WTC11 (cell line): ENCODE data around the gene SETD2. TPM values are rescaled to one million over a fixed set of nuclear protein-coding genes. Genes with fewer than 3 reads are reported as not detected.
A peak's percentile ranks its signal among the peaks of the same experiment; 100 is the strongest.

Source experiments
- ATAC-seq: fragments of 200-7000 bp; cut with Tn5 transposase; 2 replicates; pipeline ENCODE4 v1.10.0; 2021; ENCODE audit warnings: mild to moderate bottlenecking, moderate library complexity
- CTCF ChIA-PET: fragments of 300-600 bp; sonication (Branson Sonifier 250); formaldehyde crosslinking; loops from one replicate; lab custom pipeline; 2021; ENCODE audit warnings: antibody characterized with exemption; lab: Charles Lee
- POLR2A ChIA-PET: fragments of 350-600 bp; sonication (Branson Sonifier 250); formaldehyde crosslinking; loops from one replicate; lab custom pipeline; 2021; ENCODE audit warnings: antibody characterized with exemption; lab: Charles Lee
- DNase-seq: peaks from one replicate; pipeline ENCODE4 v3.0.0; 2021; ENCODE audit warnings: low spot score
- H3K27ac Mint-ChIP-seq: 2 replicates; pipeline ENCODE4 v1.8.0; 2021; ENCODE audit warnings: mixed read lengths
- H3K27me3 Mint-ChIP-seq: 2 replicates; pipeline ENCODE4 v1.8.0; 2021; ENCODE audit warnings: low read depth, mild to moderate bottlenecking, moderate library complexity, mixed read lengths
- H3K36me3 Mint-ChIP-seq: 2 replicates; pipeline ENCODE4 v1.8.0; 2021; ENCODE audit warnings: mixed read lengths
- H3K4me1 Mint-ChIP-seq: 2 replicates; pipeline ENCODE4 v1.8.0; 2022; ENCODE audit warnings: mixed read lengths
- H3K4me3 Mint-ChIP-seq: 2 replicates; pipeline ENCODE4 v1.8.0; 2021; ENCODE audit warnings: mild to moderate bottlenecking, moderate library complexity, mixed read lengths
- H3K9me3 Mint-ChIP-seq: 2 replicates; pipeline ENCODE4 v1.8.0; 2021; ENCODE audit warnings: mixed read lengths
- ATF1 ChIP-seq: sonication (generic); formaldehyde crosslinking; IDR thresholded peaks from 2 replicates; pipeline ENCODE4 v1.8.1; 2023; ENCODE audit warnings: mild to moderate bottlenecking, moderate library complexity, missing genetic modification reagents
- ESRRA ChIP-seq: sonication (generic); formaldehyde crosslinking; IDR thresholded peaks from 2 replicates; pipeline ENCODE4 v1.8.1; 2022; ENCODE audit warnings: mild to moderate bottlenecking, missing genetic modification reagents, borderline replicate concordance
- ETV6 ChIP-seq: sonication (generic); formaldehyde crosslinking; IDR thresholded peaks from 2 replicates; pipeline ENCODE4 v1.8.1; 2022; ENCODE audit warnings: mild to moderate bottlenecking, missing genetic modification reagents
- FOXJ3 ChIP-seq: sonication (generic); formaldehyde crosslinking; IDR thresholded peaks from 2 replicates; pipeline ENCODE4 v1.9.0; 2021; ENCODE audit warnings: missing genetic modification reagents, mild to moderate bottlenecking, borderline replicate concordance
- FOXK1 ChIP-seq: sonication (generic); formaldehyde crosslinking; IDR thresholded peaks from 2 replicates; pipeline ENCODE4 v1.8.0; 2022; ENCODE audit warnings: mild to moderate bottlenecking, moderate library complexity, missing genetic modification reagents
- GTF2I ChIP-seq: fragments of 250-450 bp; sonication (Bioruptor Pico); conservative IDR thresholded peaks from 2 replicates; pipeline ENCODE4 v1.4.0; 2021; ENCODE audit warnings: mild to moderate bottlenecking
- HMGA2 ChIP-seq: fragments of 250-450 bp; sonication (Bioruptor Pico); IDR thresholded peaks from 2 replicates; pipeline ENCODE4 v1.4.0; 2021; ENCODE audit warnings: mild to moderate bottlenecking, moderate library complexity
- JAZF1 ChIP-seq: fragments of 250-450 bp; sonication (Bioruptor Pico); IDR thresholded peaks from 2 replicates; pipeline ENCODE4 v1.9.0; 2021; ENCODE audit warnings: moderate library complexity, mild to moderate bottlenecking, inconsistent platforms
- NR2C2 ChIP-seq: sonication (generic); formaldehyde crosslinking; IDR thresholded peaks from 2 replicates; pipeline ENCODE4 v1.8.0; 2022; ENCODE audit warnings: mild to moderate bottlenecking, missing genetic modification reagents
- RORB ChIP-seq: fragments of 250-450 bp; sonication (Bioruptor Pico); IDR thresholded peaks from 2 replicates; pipeline ENCODE4 v1.9.0; 2021; ENCODE audit warnings: mild to moderate bottlenecking
- TEAD4 ChIP-seq: sonication (generic); formaldehyde crosslinking; IDR thresholded peaks from 2 replicates; pipeline ENCODE4 v1.8.0; 2022; ENCODE audit warnings: mild to moderate bottlenecking, missing genetic modification reagents
- ZNF121 ChIP-seq: sonication (generic); formaldehyde crosslinking; IDR thresholded peaks from 2 replicates; pipeline ENCODE4 v1.8.0; 2023; ENCODE audit warnings: missing genetic modification reagents
- total RNA-seq: library from RNA; stranded (reverse); gene quantifications from 3 replicates; pipeline ENCODE4 v1.2.3, GENCODE V29; 2021
- TF ChIP-seq, protein P1 (sequence below): sonication (generic); formaldehyde crosslinking; conservative IDR thresholded peaks from 2 replicates; pipeline ENCODE4 v1.8.1; 2022; ENCODE audit warnings: mild to moderate bottlenecking, missing genetic modification reagents
- TF ChIP-seq, protein P2 (sequence below): fragments of 250-450 bp; sonication (Bioruptor Pico); IDR thresholded peaks from 2 replicates; pipeline ENCODE4 v1.9.0; 2021; ENCODE audit warnings: moderate library complexity, mild to moderate bottlenecking, inconsistent platforms, borderline replicate concordance
- TF ChIP-seq, protein P3 (sequence below): sonication (generic); formaldehyde crosslinking; IDR thresholded peaks from 2 replicates; pipeline ENCODE4 v1.8.0; 2023; ENCODE audit warnings: missing genetic modification reagents
- TF ChIP-seq, protein P4 (sequence below): sonication (generic); formaldehyde crosslinking; IDR thresholded peaks from 2 replicates; pipeline ENCODE4 v1.8.1; 2023; ENCODE audit warnings: mild to moderate bottlenecking, moderate library complexity, missing genetic modification reagents
- TF ChIP-seq, protein P5 (sequence below): sonication (generic); formaldehyde crosslinking; conservative IDR thresholded peaks from 2 replicates; pipeline ENCODE4 v1.8.1; 2023; ENCODE audit warnings: mild to moderate bottlenecking, low read depth, missing genetic modification reagents, moderate library complexity
- TF ChIP-seq, protein P6 (sequence below): sonication (generic); formaldehyde crosslinking; IDR thresholded peaks from 2 replicates; pipeline ENCODE4 v1.8.1; 2023; ENCODE audit warnings: mild to moderate bottlenecking, missing genetic modification reagents

Gene SETD2
- total RNA-seq, 1 experiment from 2014 or later = 39.8 TPM

DNA sequence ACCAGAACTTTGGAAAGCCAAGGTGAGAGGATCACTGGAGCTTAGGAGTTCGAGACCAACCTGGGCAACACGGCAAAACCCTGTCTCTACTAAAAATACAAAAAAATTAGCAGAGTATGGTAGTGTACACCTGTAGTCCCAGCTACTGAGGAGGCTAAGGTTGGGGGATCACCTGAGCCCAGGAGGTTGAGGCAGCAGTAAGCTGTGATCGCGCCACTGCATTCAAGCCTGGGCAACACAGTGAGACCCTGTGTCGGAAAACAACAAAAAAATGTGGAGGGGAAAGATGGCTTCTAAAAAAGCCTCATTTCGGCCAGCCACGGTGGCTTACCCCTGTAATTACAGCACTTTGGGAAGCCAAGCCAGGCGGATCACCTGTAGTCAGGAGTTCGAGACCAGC, 54.5 kb downstream of the SETD2 start:
- Mint-ChIP-seq H3K9me3 (no peaks in the 10 kb centered on the region), H3K27me3 (no peaks in the 10 kb centered on the region), H3K36me3 (peaks cover 38% of the 10 kb centered on the region), H3K27ac (peak overlapping the region; percentile 57), H3K4me3 (no peak overlapping the region), H3K4me1 (peaks cover 29% of the 10 kb centered on the region)
- CTCF ChIA-PET = interaction anchor here (1.2 to 1.6 kb wide), 3 partner anchors 50 to 262 kb away, joined by 3 to 8 read pairs (median 5); no protein-coding TSS in a partner anchor
- no peak for ATAC-seq
- DNase-seq = no peak
- POLR2A ChIA-PET = interaction anchor here (1.5 kb wide), 1 partner anchor 54 kb away, joined by 6 read pairs; the partner anchor contains the start of gene SETD2
- TF ChIP-seq, protein P1, sequence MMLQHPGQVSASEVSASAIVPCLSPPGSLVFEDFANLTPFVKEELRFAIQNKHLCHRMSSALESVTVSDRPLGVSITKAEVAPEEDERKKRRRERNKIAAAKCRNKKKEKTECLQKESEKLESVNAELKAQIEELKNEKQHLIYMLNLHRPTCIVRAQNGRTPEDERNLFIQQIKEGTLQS (CRISPR knock-in tag) = no peak
- TF ChIP-seq ETV6 = no peak
- TF ChIP-seq, protein P2, sequence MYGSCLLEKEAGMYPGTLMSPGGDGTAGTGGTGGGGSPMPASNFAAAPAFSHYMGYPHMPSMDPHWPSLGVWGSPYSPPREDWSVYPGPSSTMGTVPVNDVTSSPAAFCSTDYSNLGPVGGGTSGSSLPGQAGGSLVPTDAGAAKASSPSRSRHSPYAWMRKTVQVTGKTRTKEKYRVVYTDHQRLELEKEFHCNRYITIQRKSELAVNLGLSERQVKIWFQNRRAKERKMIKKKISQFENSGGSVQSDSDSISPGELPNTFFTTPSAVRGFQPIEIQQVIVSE (CRISPR knock-in tag) = no peak
- TF ChIP-seq FOXJ3 = no peak
- TF ChIP-seq ZNF121 (CRISPR knock-in tag) = peak; percentile 93
- no peak for TF ChIP-seq ATF1 (CRISPR knock-in tag)
- no peak for TF ChIP-seq JAZF1
- TF ChIP-seq FOXK1 (CRISPR knock-in tag) = no peak

DNA sequence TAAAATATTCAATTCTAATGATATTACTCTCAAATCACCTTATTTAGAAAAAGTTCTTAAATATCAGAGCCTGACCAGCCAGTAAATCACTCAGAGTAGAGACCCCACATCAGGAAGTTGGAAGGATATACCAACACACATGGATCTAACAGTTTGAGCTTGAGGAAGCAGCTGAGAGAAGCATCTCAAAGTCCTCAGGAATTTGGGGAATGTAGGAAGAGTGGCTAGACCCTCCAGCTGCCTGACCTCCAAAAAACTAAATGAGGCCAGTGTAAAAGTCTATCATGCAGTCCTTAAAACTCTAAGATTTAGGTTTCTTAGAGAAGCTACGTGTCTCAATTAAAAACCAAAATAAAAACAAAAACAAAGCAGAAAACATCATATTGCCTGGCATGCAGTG, 55.4 kb downstream of the SETD2 start:
- CTCF ChIA-PET = interaction anchor here (0.9 to 1.9 kb wide), 5 partner anchors 12 to 263 kb away, joined by 3 to 9 read pairs (median 8); partner anchors contain the start of gene SETD2
- Mint-ChIP-seq H3K4me1 (peaks cover 20% of the 10 kb centered on the region), H3K4me3 (no peak overlapping the region), H3K9me3 (no peaks in the 10 kb centered on the region), H3K36me3 (peaks cover 30% of the 10 kb centered on the region), H3K27me3 (no peaks in the 10 kb centered on the region), H3K27ac (peak overlapping the region; percentile 90)
- DNase-seq (no peak), ATAC-seq (peak; percentile 96)
- POLR2A ChIA-PET = interaction anchor here (1.0 to 1.5 kb wide), 2 partner anchors 15 to 55 kb away, joined by 5 to 6 read pairs; partner anchors contain the start of gene SETD2
- TF ChIP-seq, protein P3, sequence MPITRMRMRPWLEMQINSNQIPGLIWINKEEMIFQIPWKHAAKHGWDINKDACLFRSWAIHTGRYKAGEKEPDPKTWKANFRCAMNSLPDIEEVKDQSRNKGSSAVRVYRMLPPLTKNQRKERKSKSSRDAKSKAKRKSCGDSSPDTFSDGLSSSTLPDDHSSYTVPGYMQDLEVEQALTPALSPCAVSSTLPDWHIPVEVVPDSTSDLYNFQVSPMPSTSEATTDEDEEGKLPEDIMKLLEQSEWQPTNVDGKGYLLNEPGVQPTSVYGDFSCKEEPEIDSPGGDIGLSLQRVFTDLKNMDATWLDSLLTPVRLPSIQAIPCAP (CRISPR knock-in tag) = no peak
- peak; percentile 23; the same call in 1 of the 2 replicates for TF ChIP-seq TEAD4 (CRISPR knock-in tag)
- TF ChIP-seq, protein P4, sequence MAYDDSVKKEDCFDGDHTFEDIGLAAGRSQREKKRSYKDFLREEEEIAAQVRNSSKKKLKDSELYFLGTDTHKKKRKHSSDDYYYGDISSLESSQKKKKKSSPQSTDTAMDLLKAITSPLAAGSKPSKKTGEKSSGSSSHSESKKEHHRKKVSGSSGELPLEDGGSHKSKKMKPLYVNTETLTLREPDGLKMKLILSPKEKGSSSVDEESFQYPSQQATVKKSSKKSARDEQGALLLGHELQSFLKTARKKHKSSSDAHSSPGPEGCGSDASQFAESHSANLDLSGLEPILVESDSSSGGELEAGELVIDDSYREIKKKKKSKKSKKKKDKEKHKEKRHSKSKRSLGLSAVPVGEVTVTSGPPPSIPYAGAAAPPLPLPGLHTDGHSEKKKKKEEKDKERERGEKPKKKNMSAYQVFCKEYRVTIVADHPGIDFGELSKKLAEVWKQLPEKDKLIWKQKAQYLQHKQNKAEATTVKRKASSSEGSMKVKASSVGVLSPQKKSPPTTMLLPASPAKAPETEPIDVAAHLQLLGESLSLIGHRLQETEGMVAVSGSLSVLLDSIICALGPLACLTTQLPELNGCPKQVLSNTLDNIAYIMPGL (CRISPR knock-in tag) = no peak

DNA sequence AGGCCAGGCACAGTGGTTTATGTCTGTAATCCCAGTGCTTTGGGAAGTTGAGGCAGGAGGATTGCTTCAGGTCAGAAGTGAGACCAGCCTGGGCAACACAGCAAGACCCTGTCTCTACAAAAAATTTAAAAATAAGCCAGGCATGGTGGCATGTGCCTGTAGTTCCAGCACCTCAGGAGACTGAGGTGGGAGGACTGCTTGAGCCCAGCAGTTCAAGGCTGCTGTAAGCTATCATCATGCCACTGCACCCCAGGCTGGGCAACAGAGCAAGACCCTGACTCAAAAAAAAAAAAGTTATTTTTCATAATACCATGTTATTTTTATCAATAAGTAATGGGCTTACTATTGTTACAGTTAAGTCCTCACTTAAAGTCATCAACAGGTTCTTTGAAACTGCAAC, 59.7 kb downstream of the SETD2 start:
- CTCF ChIA-PET = no interaction called here
- Mint-ChIP-seq H3K9me3 (no peaks in the 10 kb centered on the region), H3K27me3 (no peaks in the 10 kb centered on the region)
- DNase-seq (no peak), ATAC-seq (no peak)
- TF ChIP-seq ZNF121 (CRISPR knock-in tag) (peak; percentile 92), RORB (CRISPR knock-in tag) (no peak)
- TF ChIP-seq, all 79 proteins: peak for 1
- H3K27ac Mint-ChIP-seq = no peak overlapping the region
- no peak overlapping the region for H3K4me3 Mint-ChIP-seq
- peaks cover 13% of the 10 kb centered on the region for H3K4me1 Mint-ChIP-seq
- H3K36me3 Mint-ChIP-seq = peaks cover 28% of the 10 kb centered on the region
- POLR2A ChIA-PET = no interaction called here

DNA sequence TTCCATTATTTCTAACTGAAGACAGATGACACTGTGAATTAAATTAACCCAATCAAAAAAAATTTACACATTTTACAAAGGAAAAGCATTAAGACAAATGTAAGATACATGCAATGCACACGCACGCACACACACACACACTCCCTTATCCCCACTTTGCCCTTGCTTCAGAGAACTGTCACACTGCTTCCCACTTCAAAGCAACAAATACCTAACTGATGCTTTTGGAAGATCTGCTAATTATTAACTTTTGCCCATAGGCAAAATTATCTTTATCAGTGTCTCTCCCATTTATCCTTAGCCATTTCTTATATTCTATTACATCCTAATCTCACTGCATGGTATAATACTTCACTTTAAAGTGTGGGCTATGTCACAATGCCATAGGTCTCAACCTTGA, 60.3 kb downstream of the SETD2 start:
- H3K27me3 Mint-ChIP-seq = no peaks in the 10 kb centered on the region
- CTCF ChIA-PET = no interaction called here
- TF ChIP-seq ESRRA (CRISPR knock-in tag) (no peak), NR2C2 (CRISPR knock-in tag) (no peak), HMGA2 (CRISPR knock-in tag) (no peak), GTF2I (CRISPR knock-in tag) (no peak)
- TF ChIP-seq, protein P3 (CRISPR knock-in tag) = no peak
- TF ChIP-seq, protein P5, sequence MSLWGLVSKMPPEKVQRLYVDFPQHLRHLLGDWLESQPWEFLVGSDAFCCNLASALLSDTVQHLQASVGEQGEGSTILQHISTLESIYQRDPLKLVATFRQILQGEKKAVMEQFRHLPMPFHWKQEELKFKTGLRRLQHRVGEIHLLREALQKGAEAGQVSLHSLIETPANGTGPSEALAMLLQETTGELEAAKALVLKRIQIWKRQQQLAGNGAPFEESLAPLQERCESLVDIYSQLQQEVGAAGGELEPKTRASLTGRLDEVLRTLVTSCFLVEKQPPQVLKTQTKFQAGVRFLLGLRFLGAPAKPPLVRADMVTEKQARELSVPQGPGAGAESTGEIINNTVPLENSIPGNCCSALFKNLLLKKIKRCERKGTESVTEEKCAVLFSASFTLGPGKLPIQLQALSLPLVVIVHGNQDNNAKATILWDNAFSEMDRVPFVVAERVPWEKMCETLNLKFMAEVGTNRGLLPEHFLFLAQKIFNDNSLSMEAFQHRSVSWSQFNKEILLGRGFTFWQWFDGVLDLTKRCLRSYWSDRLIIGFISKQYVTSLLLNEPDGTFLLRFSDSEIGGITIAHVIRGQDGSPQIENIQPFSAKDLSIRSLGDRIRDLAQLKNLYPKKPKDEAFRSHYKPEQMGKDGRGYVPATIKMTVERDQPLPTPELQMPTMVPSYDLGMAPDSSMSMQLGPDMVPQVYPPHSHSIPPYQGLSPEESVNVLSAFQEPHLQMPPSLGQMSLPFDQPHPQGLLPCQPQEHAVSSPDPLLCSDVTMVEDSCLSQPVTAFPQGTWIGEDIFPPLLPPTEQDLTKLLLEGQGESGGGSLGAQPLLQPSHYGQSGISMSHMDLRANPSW = no peak
- TF ChIP-seq, protein P1 (CRISPR knock-in tag) = no peak
- TF ChIP-seq, protein P6, sequence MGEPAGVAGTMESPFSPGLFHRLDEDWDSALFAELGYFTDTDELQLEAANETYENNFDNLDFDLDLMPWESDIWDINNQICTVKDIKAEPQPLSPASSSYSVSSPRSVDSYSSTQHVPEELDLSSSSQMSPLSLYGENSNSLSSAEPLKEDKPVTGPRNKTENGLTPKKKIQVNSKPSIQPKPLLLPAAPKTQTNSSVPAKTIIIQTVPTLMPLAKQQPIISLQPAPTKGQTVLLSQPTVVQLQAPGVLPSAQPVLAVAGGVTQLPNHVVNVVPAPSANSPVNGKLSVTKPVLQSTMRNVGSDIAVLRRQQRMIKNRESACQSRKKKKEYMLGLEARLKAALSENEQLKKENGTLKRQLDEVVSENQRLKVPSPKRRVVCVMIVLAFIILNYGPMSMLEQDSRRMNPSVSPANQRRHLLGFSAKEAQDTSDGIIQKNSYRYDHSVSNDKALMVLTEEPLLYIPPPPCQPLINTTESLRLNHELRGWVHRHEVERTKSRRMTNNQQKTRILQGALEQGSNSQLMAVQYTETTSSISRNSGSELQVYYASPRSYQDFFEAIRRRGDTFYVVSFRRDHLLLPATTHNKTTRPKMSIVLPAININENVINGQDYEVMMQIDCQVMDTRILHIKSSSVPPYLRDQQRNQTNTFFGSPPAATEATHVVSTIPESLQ = no peak

More for the DNA sequence above, 60.3 kb downstream of the SETD2 start:
- H3K4me3 Mint-ChIP-seq = no peak overlapping the region
- DNase-seq = no peak
- peaks cover 28% of the 10 kb centered on the region for H3K36me3 Mint-ChIP-seq
- no peak for ATAC-seq
- POLR2A ChIA-PET = interaction anchor here (0.6 kb wide), 1 partner anchor 29 kb away, joined by 5 read pairs; no protein-coding TSS in a partner anchor
- H3K27ac Mint-ChIP-seq = peak overlapping the region; percentile 28
- peaks cover 6% of the 10 kb centered on the region for H3K4me1 Mint-ChIP-seq
- no peaks in the 10 kb centered on the region for H3K9me3 Mint-ChIP-seq
